PC-9 (cell line): ENCODE measurements around the gene PLD5. TPM values are rescaled to one million over a fixed set of nuclear protein-coding genes. Genes with fewer than 3 reads are reported as not detected.

Source experiments
- BruUV-seq: library from RNA; stranded (reverse); fragments of 400-500 nt; replicated peaks from 2 replicates; lab custom pipeline; 2021; lab: Mats Ljungman, UMichigan
- CTCF ChIA-PET: fragments of 300-600 bp; sonication (Branson Sonifier 250); formaldehyde crosslinking; loops from one replicate; lab custom pipeline; 2022; ENCODE audit warnings: antibody characterized with exemption; lab: Charles Lee
- POLR2A ChIA-PET: fragments of 300-600 bp; sonication (Branson Sonifier 250); formaldehyde crosslinking; loops from one replicate; lab custom pipeline; 2022; ENCODE audit warnings: antibody characterized with exemption; ENCODE audit not compliant: unreplicated experiment; lab: Charles Lee
- DNase-seq, 2 experiments: peaks; one replicate each; pipeline versions ENCODE4 v3.0.0 to v3.0.0-alpha.2; 2015 to 2022; ENCODE audit warnings: mixed read lengths in 1 of 2
- H2AFZ ChIP-seq: fragments of 200-600 bp; sonication (generic); 2 replicates; pipeline ENCODE4 v1.8.1; 2017; ENCODE audit warnings: antibody characterized with exemption
- H3F3A ChIP-seq: fragments of 200-600 bp; sonication (generic); 2 replicates; pipeline ENCODE4 v1.8.1; 2017; ENCODE audit warnings: antibody characterized with exemption, mild to moderate bottlenecking, low read depth; ENCODE audit not compliant: insufficient read depth
- H3K27ac ChIP-seq: fragments of 200-600 bp; sonication (generic); 2 replicates; pipeline ENCODE4 v1.6.1; 2016; ENCODE audit warnings: mixed run types
- H3K27me3 ChIP-seq: fragments of 200-600 bp; sonication (generic); 2 replicates; pipeline ENCODE4 v1.6.1; 2016; ENCODE audit warnings: low read depth, mixed run types; ENCODE audit not compliant: insufficient read depth
- H3K36me3 ChIP-seq: fragments of 200-600 bp; sonication (generic); 2 replicates; pipeline ENCODE4 v1.6.1; 2016; ENCODE audit warnings: low read depth, mixed run types
- H3K4me1 ChIP-seq: fragments of 200-600 bp; sonication (generic); replicated peaks from 2 replicates; pipeline ENCODE4 v1.6.1; 2016; ENCODE audit warnings: mixed run types; ENCODE audit not compliant: insufficient read depth
- H3K4me2 ChIP-seq: fragments of 200-600 bp; sonication (generic); 2 replicates; pipeline ENCODE4 v1.6.1; 2017; ENCODE audit warnings: mixed run types
- H3K4me3 ChIP-seq: fragments of 200-600 bp; sonication (generic); 2 replicates; pipeline ENCODE4 v1.6.1; 2016; ENCODE audit warnings: mixed run types
- H3K79me2 ChIP-seq: fragments of 200-600 bp; sonication (generic); 2 replicates; pipeline ENCODE4 v1.6.1; 2017; ENCODE audit warnings: low read depth, mixed run types
- H3K9me2 ChIP-seq: fragments of 200-600 bp; sonication (generic); 2 replicates; pipeline ENCODE4 v1.8.1; 2017; ENCODE audit warnings: mild to moderate bottlenecking; ENCODE audit not compliant: insufficient read depth
- H3K9me3 ChIP-seq: fragments of 200-600 bp; sonication (generic); 2 replicates; pipeline ENCODE4 v1.8.1; 2016; ENCODE audit warnings: low read depth; ENCODE audit not compliant: insufficient read depth
- H4K20me1 ChIP-seq: fragments of 200-600 bp; sonication (generic); 2 replicates; pipeline ENCODE4 v1.8.1; 2017; ENCODE audit not compliant: insufficient read depth
- CTCF ChIP-seq: fragments of 200-600 bp; sonication (generic); conservative IDR thresholded peaks from 2 replicates; pipeline ENCODE4 v1.6.1; 2017; ENCODE audit warnings: mixed run types, antibody characterized with exemption, mild to moderate bottlenecking, moderate library complexity
- EZH2 ChIP-seq: fragments of 200-600 bp; sonication (generic); IDR thresholded peaks from 2 replicates; pipeline ENCODE4 v1.8.0; 2017; ENCODE audit warnings: antibody characterized with exemption, low read depth
- intact Hi-C: fragments of 100-400 bp; cut with micrococcal nuclease; formaldehyde crosslinking; loops from one replicate; pipeline ENCODE4 v1.10.0; 2022; ENCODE audit not compliant: unreplicated experiment
- total RNA-seq: library from RNA; stranded (reverse); gene quantifications from 2 replicates; pipeline ENCODE4 v1.2.3, GENCODE V29; 2021

The PLD5 gene
- total RNA-seq, 1 experiment from 2014 or later, result not detected

GRCh38 chr1:242242983-242243382 is 281.5 kb downstream of the PLD5 start:
- Histone ChIP-seq H3K79me2 (no peaks in the 10 kb centered on the region), H3K4me1 (no peaks in the 10 kb centered on the region), H3K9me3 (no peaks in the 10 kb centered on the region), H3K27me3 (peaks cover 16% of the 10 kb centered on the region), H3K27ac (no peak overlapping the region), H2AFZ (no peak overlapping the region), H3K36me3 (no peaks in the 10 kb centered on the region), H4K20me1 (no peaks in the 10 kb centered on the region; the same call in 1 of the 2 replicates), H3F3A (no peaks in the 10 kb centered on the region), H3K9me2 (no peaks in the 10 kb centered on the region), H3K4me3 (no peak overlapping the region), H3K4me2 (no peak overlapping the region)
- DNase-seq, result no peak
- no peak for TF ChIP-seq EZH2
- no peak for TF ChIP-seq CTCF
- intact Hi-C loops, result no loop called here
- CTCF ChIA-PET, result no interaction called here
- POLR2A ChIA-PET, result no interaction called here
- no TSS peak for BruUV-seq

- Histone ChIP-seq H3K4me2 (no peak overlapping the region), H3K4me1 (no peaks in the 10 kb centered on the region), H2AFZ (no peak overlapping the region), H4K20me1 (no peaks in the 10 kb centered on the region; the same call in 1 of the 2 replicates), H3K4me3 (no peak overlapping the region), H3F3A (no peaks in the 10 kb centered on the region), H3K9me2 (no peaks in the 10 kb centered on the region), H3K27me3 (peaks cover 16% of the 10 kb centered on the region), H3K36me3 (no peaks in the 10 kb centered on the region), H3K27ac (no peak overlapping the region), H3K9me3 (no peaks in the 10 kb centered on the region), H3K79me2 (no peaks in the 10 kb centered on the region)
- intact Hi-C loops, result no loop called here
- DNase-seq, result no peak
- ChIA-PET POLR2A (no interaction called here), CTCF (no interaction called here)
- TF ChIP-seq CTCF (no peak), EZH2 (no peak)
- BruUV-seq, result no TSS peak
Observed at GRCh38 chr1:242241936-242242335, 282.6 kb downstream of the PLD5 start.

- no peaks in the 10 kb centered on the region for H3K36me3 ChIP-seq
- H3K9me3 ChIP-seq, result no peaks in the 10 kb centered on the region
- ChIA-PET POLR2A (no interaction called here), CTCF (no interaction called here)
- no peak overlapping the region for H3K27ac ChIP-seq
- no peaks in the 10 kb centered on the region for H3K9me2 ChIP-seq
- no peak overlapping the region for H3K4me3 ChIP-seq
- H2AFZ ChIP-seq, result no peak overlapping the region
- H3K4me1 ChIP-seq, result no peaks in the 10 kb centered on the region
- H3F3A ChIP-seq, result no peaks in the 10 kb centered on the region
- no TSS peak for BruUV-seq
- TF ChIP-seq CTCF (no peak), EZH2 (no peak)
- H3K79me2 ChIP-seq, result no peaks in the 10 kb centered on the region
- H3K27me3 ChIP-seq, result peaks cover 16% of the 10 kb centered on the region
- intact Hi-C loops, result no loop called here
- H4K20me1 ChIP-seq, result no peaks in the 10 kb centered on the region; the same call in 1 of the 2 replicates
- H3K4me2 ChIP-seq, result no peak overlapping the region
- no peak for DNase-seq
Observed at GRCh38 chr1:242240691-242241090, 283.8 kb downstream of the PLD5 start.
